Common myeloid progenitor, CD34-positive (primary cell): Measurements from ENCODE around the gene PDE8A.

ENCODE experiments used
- CTCF ChIA-PET: fragments of 350-600 bp; sonication (Branson Sonifier 250); formaldehyde crosslinking; loops from one replicate; lab custom pipeline; 2021; ENCODE audit warnings: antibody characterized with exemption; lab: Charles Lee
- POLR2A ChIA-PET: fragments of 350-600 bp; sonication (Branson Sonifier 250); formaldehyde crosslinking; loops from one replicate; lab custom pipeline; 2021; ENCODE audit warnings: antibody characterized with exemption; lab: Charles Lee
- DNase-seq, 3 donors: peaks; one replicate each; pipeline versions ENCODE4 v3.0.0 to v3.0.0-alpha.2; 2013
- H3K27ac ChIP-seq, 2 experiments: 1 replicate in 1 of 2; 2 replicates in 1 of 2; pipeline ENCODE4 v1.7.0; 2013; ENCODE audit warnings: inconsistent platforms in 2 of 2, low read length in 2 of 2, mild to moderate bottlenecking in 2 of 2, low read depth in 1 of 2, moderate library complexity in 1 of 2; ENCODE audit not compliant: severe bottlenecking in 2 of 2, insufficient read depth in 1 of 2, poor library complexity in 1 of 2
- H3K27me3 ChIP-seq, 5 experiments: replicated peaks in 2 of 5; 1 replicate in 3 of 5; 2 replicates in 2 of 5; pipeline versions ENCODE4 v1.6.1 to v1.7.0; 2013; ENCODE audit warnings: low read length in 4 of 5, mild to moderate bottlenecking in 2 of 5, moderate library complexity in 2 of 5, inconsistent platforms in 1 of 5; ENCODE audit not compliant: insufficient read depth in 5 of 5, control insufficient read depth in 4 of 5
- H3K36me3 ChIP-seq, 4 experiments: 1 replicate in 2 of 4; 2 replicates in 2 of 4; pipeline versions ENCODE4 v1.6.1 to v1.7.0; 2013; ENCODE audit warnings: low read length in 3 of 4, control low read depth in 1 of 4, mild to moderate bottlenecking in 1 of 4; ENCODE audit not compliant: control insufficient read depth in 4 of 4, insufficient read depth in 4 of 4
- H3K4me1 ChIP-seq, 4 experiments: 1 replicate in 3 of 4; 2 replicates in 1 of 4; pipeline versions ENCODE4 v1.6.1 to v1.7.1; 2013; ENCODE audit warnings: low read length in 3 of 4, mild to moderate bottlenecking in 3 of 4, control low read depth in 1 of 4, inconsistent platforms in 1 of 4, moderate library complexity in 1 of 4; ENCODE audit not compliant: control insufficient read depth in 4 of 4, insufficient read depth in 4 of 4; ENCODE audit errors: control extremely low read depth in 1 of 4
- H3K4me3 ChIP-seq, 7 experiments: 1 replicate in 4 of 7; 2 replicates in 3 of 7; pipeline versions ENCODE4 v1.5.1 to v1.7.0; 2013; ENCODE audit warnings: mild to moderate bottlenecking in 7 of 7, low read length in 6 of 7, moderate library complexity in 6 of 7, inconsistent platforms in 2 of 7, low read depth in 2 of 7, control low read depth in 1 of 7; ENCODE audit not compliant: insufficient read depth in 4 of 7, control insufficient read depth in 1 of 7; ENCODE audit errors: extremely low read depth in 1 of 7
- H3K9me3 ChIP-seq, 5 experiments: 1 replicate in 4 of 5; 2 replicates in 1 of 5; pipeline versions ENCODE4 v1.6.1 to v1.7.1; 2013; ENCODE audit warnings: low read length in 4 of 5, mild to moderate bottlenecking in 2 of 5, inconsistent platforms in 1 of 5, low read depth in 1 of 5, moderate library complexity in 1 of 5; ENCODE audit not compliant: control insufficient read depth in 4 of 5, insufficient read depth in 2 of 5; ENCODE audit errors: control extremely low read depth in 1 of 5
- WGBS: methylation state at CpG from one replicate; pipeline ENCODE4 v1.1.5; 2013; ENCODE audit not compliant: insufficient coverage; 5-methylcytosine and 5-hydroxymethylcytosine counted together

The PDE8A gene

GRCh38 chr15:85034276-85034675 is 52.6 kb downstream of the PDE8A start:
- DNase-seq: no peak
- Histone ChIP-seq H3K27me3 (no peaks in the 10 kb centered on the region), H3K27ac (no peak overlapping the region), H3K4me1 (peaks cover 0 to 15% (median 3%) of the 10 kb centered on the region in 4 experiments), H3K36me3 (no peaks in the 10 kb centered on the region), H3K9me3 (no peaks in the 10 kb centered on the region), H3K4me3 (no peak overlapping the region)
- CTCF ChIA-PET: interaction anchor here (1.1 kb wide), 1 partner anchor 10 kb away, joined by 3 read pairs; no protein-coding TSS in a partner anchor
- POLR2A ChIA-PET: no interaction called here
- WGBS: 100% methylated on average over 5 of the region's 5 CpGs

DNA sequence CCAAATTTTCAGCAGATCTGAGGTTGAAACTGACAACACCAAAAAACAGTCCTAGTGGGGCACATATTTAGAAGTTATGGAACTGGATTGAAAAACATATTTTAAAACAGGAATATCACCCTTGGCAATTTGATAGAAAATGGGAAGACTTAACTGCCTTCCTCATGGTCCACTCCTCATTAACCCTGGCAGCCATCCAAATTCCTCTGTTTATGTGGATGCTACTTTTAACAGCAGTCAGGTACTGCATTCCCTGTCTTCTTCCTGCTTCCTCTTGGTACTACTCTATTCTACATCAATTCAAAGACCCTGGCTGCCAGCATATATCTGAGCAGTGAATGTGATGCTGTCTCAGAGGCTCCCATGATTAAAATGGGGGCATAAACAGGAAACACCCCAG is 54.3 kb downstream of the PDE8A start:
- Histone ChIP-seq H3K4me3 (no peak overlapping the region), H3K27me3 (no peaks in the 10 kb centered on the region), H3K27ac (no peak overlapping the region), H3K9me3 (no peaks in the 10 kb centered on the region), H3K4me1 (peaks cover 0 to 7% (median 0%) of the 10 kb centered on the region in 4 experiments), H3K36me3 (no peaks in the 10 kb centered on the region)
- ChIA-PET POLR2A (no interaction called here), CTCF (interaction anchor here (0.8 to 1.4 kb wide), 2 partner anchors 9 to 11 kb away, joined by 3 to 7 read pairs; no protein-coding TSS in a partner anchor)
- no peak for DNase-seq

GRCh38 chr15:85036716-85037115 is 55.1 kb downstream of the PDE8A start:
- ChIA-PET POLR2A (no interaction called here), CTCF (interaction anchor here (0.8 to 1.4 kb wide), 2 partner anchors 9 to 12 kb away, joined by 3 to 7 read pairs; no protein-coding TSS in a partner anchor)
- peaks cover 0 to 7% (median 0%) of the 10 kb centered on the region in 4 experiments for H3K4me1 ChIP-seq
- no peak overlapping the region for H3K27ac ChIP-seq
- no peak for DNase-seq
- no peak overlapping the region for H3K4me3 ChIP-seq
- H3K27me3 ChIP-seq: no peaks in the 10 kb centered on the region
- H3K36me3 ChIP-seq: no peaks in the 10 kb centered on the region
- no peaks in the 10 kb centered on the region for H3K9me3 ChIP-seq
- WGBS: 80% methylated on average over 1 of the region's 3 CpGs

GRCh38 chr15:85037641-85038040 is 56.0 kb downstream of the PDE8A start:
- H3K27me3 ChIP-seq: no peaks in the 10 kb centered on the region
- no peaks in the 10 kb centered on the region for H3K36me3 ChIP-seq
- CTCF ChIA-PET: interaction anchor here (0.7 to 1.0 kb wide), 2 partner anchors 9 to 17 kb away, joined by 3 read pairs; no protein-coding TSS in a partner anchor
- POLR2A ChIA-PET: no interaction called here
- H3K9me3 ChIP-seq: no peaks in the 10 kb centered on the region
- no CpG with 5 or more reads among the region's 2 CpGs for WGBS
- H3K4me3 ChIP-seq: no peak overlapping the region
- peaks cover 0 to 7% (median 0%) of the 10 kb centered on the region in 4 experiments for H3K4me1 ChIP-seq
- DNase-seq: no peak
- H3K27ac ChIP-seq: no peak overlapping the region

DNA sequence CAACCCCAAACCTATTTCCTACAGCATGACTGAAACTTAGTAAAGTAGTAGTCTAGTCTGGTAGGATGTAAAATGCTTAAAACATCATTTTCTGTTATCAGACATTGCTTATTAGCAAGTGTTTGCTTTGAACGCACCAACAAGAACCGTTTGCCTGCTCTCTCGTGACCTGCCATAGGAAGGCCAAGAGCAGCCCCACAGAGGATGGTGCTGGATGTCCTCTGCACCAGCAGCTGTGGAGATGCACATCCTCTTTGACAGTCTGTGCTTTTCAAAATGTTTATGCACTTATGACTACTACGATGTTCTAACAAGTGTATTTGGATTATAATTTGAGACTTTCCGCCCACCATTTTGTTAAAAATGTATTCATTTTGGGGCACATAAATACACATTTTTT is 59.6 kb downstream of the PDE8A start:
- no peaks in the 10 kb centered on the region for H3K9me3 ChIP-seq
- no peak overlapping the region for H3K27ac ChIP-seq
- ChIA-PET POLR2A (no interaction called here), CTCF (no interaction called here)
- no peak for DNase-seq
- H3K4me3 ChIP-seq: no peak overlapping the region
- no peaks in the 10 kb centered on the region for H3K27me3 ChIP-seq
- peaks cover 0 to 7% (median 0%) of the 10 kb centered on the region in 4 experiments for H3K4me1 ChIP-seq
- WGBS: 91% methylated on average over 4 of the region's 5 CpGs
- H3K36me3 ChIP-seq: no peaks in the 10 kb centered on the region

GRCh38 chr15:85044251-85044853 is 62.7 kb downstream of the PDE8A start:
- no peaks in the 10 kb centered on the region for H3K27me3 ChIP-seq
- H3K4me3 ChIP-seq: no peak overlapping the region
- 100% methylated on average over 2 of the region's 3 CpGs for WGBS
- H3K27ac ChIP-seq: no peak overlapping the region
- ChIA-PET CTCF (interaction anchor here (0.7 to 2.9 kb wide), 19 partner anchors 8 to 455 kb away, joined by 3 to 16 read pairs (median 4); no protein-coding TSS in a partner anchor), POLR2A (interaction anchor here (0.6 to 0.8 kb wide), 2 partner anchors 21 to 86 kb away, joined by 3 read pairs; no protein-coding TSS in a partner anchor)
- no peaks in the 10 kb centered on the region for H3K36me3 ChIP-seq
- H3K4me1 ChIP-seq: peaks cover 5 to 19% (median 12%) of the 10 kb centered on the region in 4 experiments
- peak; percentile 49 to 75 (median 61) for DNase-seq
- no peaks in the 10 kb centered on the region for H3K9me3 ChIP-seq

GRCh38 chr15:85044894-85045293 is 63.2 kb downstream of the PDE8A start:
- CTCF ChIA-PET: interaction anchor here (0.6 to 2.9 kb wide), 14 partner anchors 9 to 455 kb away, joined by 3 to 16 read pairs (median 4); no protein-coding TSS in a partner anchor
- no peak for DNase-seq
- no peak overlapping the region for H3K4me3 ChIP-seq
- H3K4me1 ChIP-seq: peaks cover 5 to 19% (median 12%) of the 10 kb centered on the region in 4 experiments
- H3K27ac ChIP-seq: no peak overlapping the region
- H3K36me3 ChIP-seq: no peaks in the 10 kb centered on the region
- no peaks in the 10 kb centered on the region for H3K9me3 ChIP-seq
- WGBS: 100% methylated on average over 1 of the region's 1 CpG
- POLR2A ChIA-PET: interaction anchor here (0.8 kb wide), 1 partner anchor 87 kb away, joined by 3 read pairs; no protein-coding TSS in a partner anchor
- H3K27me3 ChIP-seq: no peaks in the 10 kb centered on the region
